ENCODE data around the gene FAM98C.
"Not testable (repeated sequence)": the region's sequence is repeated elsewhere in the genome, so short reads cannot be mapped to it uniquely, and the experiment has no call there.

Gene FAM98C

GRCh38 chr19:38402967-38403674, at the start of gene FAM98C:
Gene FAM98C (plus strand): TSS chr19:38403093. CDS start chr19:38403154, 61 bp downstream.
- DNase-seq = peak; percentile 97

- DNase-seq = no peak
Observed at GRCh38 chr19:38355728-38356725, 46.9 kb upstream of the FAM98C start.

GRCh38 chr19:38358071-38358470, 44.8 kb upstream of the FAM98C start:
- no peak for DNase-seq

- DNase-seq = no peak
Observed at GRCh38 chr19:38359242-38360021, 43.5 kb upstream of the FAM98C start.

GRCh38 chr19:38360351-38360750, 42.5 kb upstream of the FAM98C start:
- DNase-seq = no peak

- DNase-seq = no peak
Observed at GRCh38 chr19:38360839-38361631, 41.9 kb upstream of the FAM98C start.

- peak; percentile 47 for DNase-seq
Observed at GRCh38 chr19:38361633-38362075, 41.2 kb upstream of the FAM98C start.

- peak; percentile 60 for DNase-seq
Observed at GRCh38 chr19:38362076-38362945, 40.6 kb upstream of the FAM98C start.

- DNase-seq = not testable (repeated sequence)
Observed at GRCh38 chr19:38362946-38363688, 39.8 kb upstream of the FAM98C start.

- DNase-seq = no peak
Observed at GRCh38 chr19:38367041-38367440, 35.9 kb upstream of the FAM98C start.

- DNase-seq = no peak
Observed at GRCh38 chr19:38369584-38369983, 33.3 kb upstream of the FAM98C start.

GRCh38 chr19:38370299-38370698, 32.6 kb upstream of the FAM98C start:
- no peak for DNase-seq

GRCh38 chr19:38371081-38371480, 31.8 kb upstream of the FAM98C start:
- no peak for DNase-seq

GRCh38 chr19:38373907-38374331, 29.0 kb upstream of the FAM98C start:
- no peak for DNase-seq

GRCh38 chr19:38374332-38375097, 28.4 kb upstream of the FAM98C start, which contains the start of gene PSMD8:
Gene PSMD8 (plus strand): TSS chr19:38374571. CDS start chr19:38374602, 31 bp downstream.
- peak; percentile 100 for DNase-seq

- no peak for DNase-seq
Observed at GRCh38 chr19:38375098-38375493, 27.8 kb upstream of the FAM98C start.

GRCh38 chr19:38375748-38376147, 27.1 kb upstream of the FAM98C start:
- DNase-seq = no peak

GRCh38 chr19:38376576-38376975, 26.3 kb upstream of the FAM98C start:
- DNase-seq = no peak

- no peak for DNase-seq
Observed at GRCh38 chr19:38377052-38377451, 25.8 kb upstream of the FAM98C start.

Measured in CD4-positive, alpha-beta T cell treated with Interleukin-4 for 4 hours (primary cell).